ENCODE data around the gene LILRB5. TPM values are rescaled to one million over a fixed set of nuclear protein-coding genes. Genes with fewer than 3 reads are reported as not detected.
"Not testable (repeated sequence)": the region's sequence is repeated elsewhere in the genome, so short reads cannot be mapped to it uniquely, and the experiment has no call there.

The LILRB5 gene
- polyA plus RNA-seq, 3 donors, result 0.14 to 1.1 (median 0.17) TPM

DNA sequence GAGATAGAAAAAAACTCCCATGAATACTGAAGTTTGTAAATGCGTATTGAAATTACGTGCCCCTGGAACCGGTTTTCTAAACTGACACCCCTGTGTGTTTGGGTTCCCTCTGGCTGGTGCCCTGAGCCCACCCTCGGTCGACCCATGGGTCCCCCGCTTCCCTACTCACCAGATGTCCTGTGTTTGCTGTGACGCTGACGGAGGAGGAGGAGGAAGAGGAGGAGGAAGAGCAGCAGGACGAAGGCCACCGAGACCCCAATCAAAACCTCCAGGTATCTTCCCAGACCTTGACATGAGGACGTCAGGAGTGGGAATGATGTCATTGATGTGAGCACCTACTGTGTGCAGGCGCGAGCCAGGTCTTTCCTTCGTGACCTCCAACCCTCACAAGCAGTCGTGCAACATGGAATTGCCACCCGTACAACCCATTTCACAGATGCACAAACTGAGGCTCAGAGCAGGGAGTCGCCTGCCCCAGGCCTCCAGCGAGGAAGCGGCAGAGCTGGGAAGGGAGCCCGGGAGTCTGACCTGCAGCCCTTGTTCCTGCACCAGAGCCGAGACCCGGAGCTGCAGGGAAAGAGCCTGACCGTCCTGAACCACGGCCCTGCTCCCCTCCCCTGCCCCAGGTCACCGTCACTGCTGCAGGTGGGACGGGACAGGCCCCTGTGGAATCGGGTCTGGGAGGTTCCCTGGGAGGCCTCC, 38.0 kb downstream of the LILRB5 start:
- 98% methylated on average over 18 of the region's 27 CpGs for WGBS (ENCODE audit: insufficient coverage)
- Histone ChIP-seq H4K20me1 (ENCODE audit: insufficient read depth, low read length) (peaks cover 26% of the 10 kb centered on the region), H3K9me3 (replicated peaks in 1 of 2; ENCODE audit: control insufficient read depth in 1 of 2, insufficient read depth in 1 of 2, low read length in 2 of 2) (no peaks in the 10 kb centered on the region), H3K27me3 (ENCODE audit: control insufficient read depth in 2 of 2, insufficient read depth in 2 of 2, low read length in 2 of 2) (no peaks in the 10 kb centered on the region), H3K4me1 (ENCODE audit: control insufficient read depth in 1 of 2, insufficient read depth in 2 of 2, low read length in 2 of 2) (peaks cover 46 to 72% of the 10 kb centered on the region in 2 donors), H3K9ac (ENCODE audit: insufficient read depth, low read length, poor library complexity, severe bottlenecking) (no peak overlapping the region), H3K27ac (ENCODE audit: low read depth in 1 of 2, low read length in 2 of 2) (peak overlapping the region; percentile 23 to 36), H2AFZ (ENCODE audit: insufficient read depth, low read depth, low read length, poor library complexity, severe bottlenecking) (no peak overlapping the region), H3K79me2 (ENCODE audit: insufficient read depth, low read length) (peaks cover 33% of the 10 kb centered on the region), H3K36me3 (replicated peaks in 1 of 2; ENCODE audit: control insufficient read depth in 1 of 2, insufficient read depth in 2 of 2, low read length in 2 of 2) (peaks cover 36 to 41% of the 10 kb centered on the region in 2 donors), H3K4me2 (replicated peaks; ENCODE audit: extremely low read depth, low read length, poor library complexity, severe bottlenecking) (no peak overlapping the region), H3K4me3 (replicated peaks in 1 of 3; ENCODE audit: low read depth in 2 of 3, low read length in 3 of 3) (peak overlapping the region in 1 of 3 experiments; percentile 28)
- Mint-ChIP-seq H3K36me3 (peaks cover 48 to 51% of the 10 kb centered on the region in 2 donors), H3K27ac (peak overlapping the region in 5 of 7 donors; percentile 32 to 70 (median 64)), H3K27me3 (ENCODE audit: low read depth in 3 of 3) (peaks cover 0 to 3% (median 0%) of the 10 kb centered on the region in 3 donors), H3K9me3 (no peaks in the 10 kb centered on the region), H3K4me3 (peak overlapping the region in 1 of 2 donors; percentile 48), H3K4me1 (peaks cover 66% of the 10 kb centered on the region)
- TF ChIP-seq, protein P1, sequence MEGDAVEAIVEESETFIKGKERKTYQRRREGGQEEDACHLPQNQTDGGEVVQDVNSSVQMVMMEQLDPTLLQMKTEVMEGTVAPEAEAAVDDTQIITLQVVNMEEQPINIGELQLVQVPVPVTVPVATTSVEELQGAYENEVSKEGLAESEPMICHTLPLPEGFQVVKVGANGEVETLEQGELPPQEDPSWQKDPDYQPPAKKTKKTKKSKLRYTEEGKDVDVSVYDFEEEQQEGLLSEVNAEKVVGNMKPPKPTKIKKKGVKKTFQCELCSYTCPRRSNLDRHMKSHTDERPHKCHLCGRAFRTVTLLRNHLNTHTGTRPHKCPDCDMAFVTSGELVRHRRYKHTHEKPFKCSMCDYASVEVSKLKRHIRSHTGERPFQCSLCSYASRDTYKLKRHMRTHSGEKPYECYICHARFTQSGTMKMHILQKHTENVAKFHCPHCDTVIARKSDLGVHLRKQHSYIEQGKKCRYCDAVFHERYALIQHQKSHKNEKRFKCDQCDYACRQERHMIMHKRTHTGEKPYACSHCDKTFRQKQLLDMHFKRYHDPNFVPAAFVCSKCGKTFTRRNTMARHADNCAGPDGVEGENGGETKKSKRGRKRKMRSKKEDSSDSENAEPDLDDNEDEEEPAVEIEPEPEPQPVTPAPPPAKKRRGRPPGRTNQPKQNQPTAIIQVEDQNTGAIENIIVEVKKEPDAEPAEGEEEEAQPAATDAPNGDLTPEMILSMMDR (IDR thresholded peaks at IDR 0.05), result no peak
- intact Hi-C loops (cut with micrococcal nuclease), result no loop called here
- DNase-seq, result no peak

DNA sequence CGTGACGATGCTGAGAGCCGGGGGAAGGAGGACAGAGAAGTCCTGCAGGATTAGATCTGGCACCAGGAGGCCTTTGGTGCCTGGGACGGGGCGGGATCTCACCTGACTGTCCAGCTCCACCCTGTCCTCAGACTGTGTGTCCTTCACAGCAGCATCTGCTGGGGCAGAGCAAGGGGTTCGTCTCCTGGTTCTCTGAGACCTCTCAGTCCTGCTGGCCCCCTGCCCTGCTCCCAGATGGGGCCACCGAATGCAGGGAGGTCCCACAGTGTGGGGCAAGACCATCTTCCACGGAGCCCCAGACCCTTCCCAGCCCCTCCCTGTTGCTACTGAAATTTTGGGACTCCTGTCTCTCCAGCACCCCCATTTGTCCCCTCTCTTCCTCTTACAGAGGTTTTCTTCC, 38.8 kb downstream of the LILRB5 start:
- Histone ChIP-seq H3K79me2 (ENCODE audit: insufficient read depth, low read length) (peaks cover 34% of the 10 kb centered on the region), H3K27ac (ENCODE audit: low read depth in 1 of 2, low read length in 2 of 2) (peak overlapping the region; percentile 29 to 36), H2AFZ (ENCODE audit: insufficient read depth, low read depth, low read length, poor library complexity, severe bottlenecking) (no peak overlapping the region), H3K27me3 (ENCODE audit: control insufficient read depth in 2 of 2, insufficient read depth in 2 of 2, low read length in 2 of 2) (no peaks in the 10 kb centered on the region), H3K4me3 (replicated peaks in 1 of 3; ENCODE audit: low read depth in 2 of 3, low read length in 3 of 3) (no peak overlapping the region), H3K36me3 (replicated peaks in 1 of 2; ENCODE audit: control insufficient read depth in 1 of 2, insufficient read depth in 2 of 2, low read length in 2 of 2) (peaks cover 36 to 41% of the 10 kb centered on the region in 2 donors), H3K4me1 (ENCODE audit: control insufficient read depth in 1 of 2, insufficient read depth in 2 of 2, low read length in 2 of 2) (peaks cover 38 to 63% of the 10 kb centered on the region in 2 donors), H4K20me1 (ENCODE audit: insufficient read depth, low read length) (peaks cover 26% of the 10 kb centered on the region), H3K9ac (ENCODE audit: insufficient read depth, low read length, poor library complexity, severe bottlenecking) (no peak overlapping the region), H3K4me2 (replicated peaks; ENCODE audit: extremely low read depth, low read length, poor library complexity, severe bottlenecking) (peak overlapping the region; percentile 3), H3K9me3 (replicated peaks in 1 of 2; ENCODE audit: control insufficient read depth in 1 of 2, insufficient read depth in 1 of 2, low read length in 2 of 2) (no peaks in the 10 kb centered on the region)
- Mint-ChIP-seq H3K4me3 (peak overlapping the region in 1 of 2 donors; percentile 4), H3K9me3 (no peaks in the 10 kb centered on the region), H3K27ac (peak overlapping the region; percentile 7 to 82 (median 63)), H3K36me3 (peaks cover 50 to 53% of the 10 kb centered on the region in 2 donors), H3K4me1 (peaks cover 61% of the 10 kb centered on the region), H3K27me3 (ENCODE audit: low read depth in 3 of 3) (peaks cover 0 to 3% (median 0%) of the 10 kb centered on the region in 3 donors)
- intact Hi-C loops (cut with micrococcal nuclease), result no loop called here
- TF ChIP-seq, protein P1 (IDR thresholded peaks at IDR 0.05), result no peak
- DNase-seq, result no peak
- WGBS (ENCODE audit: insufficient coverage), result 96% methylated on average over 8 of the region's 8 CpGs

DNA sequence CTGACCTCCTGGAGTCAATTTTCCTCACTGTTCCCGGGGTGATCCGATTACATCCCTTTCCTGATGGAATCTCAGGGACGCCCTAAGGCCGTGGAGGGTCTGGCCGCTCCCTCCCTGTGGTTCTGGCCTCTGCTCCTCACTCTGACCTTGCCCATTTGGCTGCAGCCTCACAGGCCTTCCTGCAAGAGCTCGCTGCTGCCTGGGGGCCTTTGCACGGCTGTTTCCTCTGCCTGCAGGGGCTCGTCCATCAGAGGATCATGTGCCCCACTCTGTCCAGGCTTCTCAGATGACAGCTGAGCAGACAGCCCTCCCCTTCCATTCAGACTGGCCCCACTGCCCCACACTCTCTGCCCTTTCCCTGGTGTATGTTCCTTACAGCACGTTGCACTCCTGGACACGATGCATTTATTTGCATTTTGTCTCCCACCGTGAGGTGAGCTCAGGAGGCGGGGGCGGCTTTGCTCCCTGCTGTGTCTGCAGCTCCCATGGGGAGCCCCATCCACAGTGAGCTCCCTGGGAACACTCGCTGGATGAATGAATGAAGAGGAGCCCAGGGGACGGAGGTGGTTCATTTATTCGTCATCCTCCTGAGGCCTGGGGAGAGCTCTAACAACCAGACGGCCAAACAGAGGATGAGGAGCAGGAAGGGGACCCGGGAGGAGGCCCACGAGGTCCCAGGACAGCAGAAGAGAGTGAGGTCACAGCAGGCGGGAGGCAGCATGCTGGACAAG, 39.4 kb downstream of the LILRB5 start:
- H2AFZ ChIP-seq (ENCODE audit: insufficient read depth, low read depth, low read length, poor library complexity, severe bottlenecking); H3K9me3 Mint-ChIP-seq; H3K9me3 ChIP-seq (replicated peaks in 1 of 2; ENCODE audit: control insufficient read depth in 1 of 2, insufficient read depth in 1 of 2, low read length in 2 of 2); H3K27me3 Mint-ChIP-seq (ENCODE audit: low read depth in 3 of 3); intact Hi-C loops (cut with micrococcal nuclease); H3K9ac ChIP-seq (ENCODE audit: insufficient read depth, low read length, poor library complexity, severe bottlenecking); H3K27me3 ChIP-seq (ENCODE audit: control insufficient read depth in 2 of 2, insufficient read depth in 2 of 2, low read length in 2 of 2); H3K4me2 ChIP-seq (replicated peaks; ENCODE audit: extremely low read depth, low read length, poor library complexity, severe bottlenecking); H3K4me3 ChIP-seq (replicated peaks in 1 of 3; ENCODE audit: low read depth in 2 of 3, low read length in 3 of 3); DNase-seq: not testable (repeated sequence)
- Mint-ChIP-seq H3K36me3 (peaks cover 54 to 58% of the 10 kb centered on the region in 2 donors), H3K4me3 (peak overlapping the region in 1 of 2 donors; percentile 4), H3K27ac (peak overlapping the region in 6 of 7 donors; percentile 41 to 82 (median 64)), H3K4me1 (peaks cover 62% of the 10 kb centered on the region)
- Histone ChIP-seq H3K79me2 (ENCODE audit: insufficient read depth, low read length) (peaks cover 38% of the 10 kb centered on the region), H3K36me3 (replicated peaks in 1 of 2; ENCODE audit: control insufficient read depth in 1 of 2, insufficient read depth in 2 of 2, low read length in 2 of 2) (peaks cover 36 to 41% of the 10 kb centered on the region in 2 donors), H4K20me1 (ENCODE audit: insufficient read depth, low read length) (peaks cover 26% of the 10 kb centered on the region), H3K27ac (ENCODE audit: low read depth in 1 of 2, low read length in 2 of 2) (peak overlapping the region in 1 of 2 donors; percentile 36), H3K4me1 (ENCODE audit: control insufficient read depth in 1 of 2, insufficient read depth in 2 of 2, low read length in 2 of 2) (peaks cover 32 to 58% of the 10 kb centered on the region in 2 donors)
- whole genome bisulfite sequencing (ENCODE audit: insufficient coverage), result 81% methylated on average over 7 of the region's 20 CpGs

Data from CD14-positive monocyte (primary cell).